ENCODE results near the gene FPR2. TPM values are rescaled to one million over a fixed set of nuclear protein-coding genes. Genes with fewer than 3 reads are reported as not detected.

FPR2 gene
- total and polyA plus RNA-seq, 2 donors (not counting 3 experiments of a cell fraction or from before 2014, with no cell fraction given) = not detected

GRCh38 chr19:51729781-51730180, 31.2 kb upstream of the FPR2 start:
- intact Hi-C loops (cut with micrococcal nuclease) = no loop called here
- H3K4me1 ChIP-seq (ENCODE audit: control insufficient read depth, extremely low read depth, insufficient read depth, low read length) = no peaks in the 10 kb centered on the region
- H3K9ac ChIP-seq (replicated peaks; ENCODE audit: extremely low read depth, insufficient read depth, low read length) = no peak overlapping the region
- no peak for DNase-seq (ENCODE audit: low read depth, low spot score)
- H3K4me2 ChIP-seq (ENCODE audit: insufficient read depth, low read length) = no peak overlapping the region
- H3K9me1 ChIP-seq (replicated peaks; ENCODE audit: control insufficient read depth, extremely low read depth, insufficient read depth, low read length) = no peaks in the 10 kb centered on the region
- no peak overlapping the region for H3K27ac ChIP-seq (ENCODE audit: insufficient read depth, low read depth, low read length)
- no peaks in the 10 kb centered on the region for H4K20me1 ChIP-seq (replicated peaks; ENCODE audit: control insufficient read depth, extremely low read depth, insufficient read depth, low read length)
- POLR2A ChIA-PET = no interaction called here
- H3K27me3 ChIP-seq (ENCODE audit: control insufficient read depth in 2 of 2, insufficient read depth in 2 of 2, low read length in 2 of 2) = no peaks in the 10 kb centered on the region
- dilution Hi-C loops (cut with MboI; ENCODE audit: extremely low pct_ligation_motif_present, low sequenced_read_pairs) = no loop called here
- H3K79me2 ChIP-seq (ENCODE audit: control insufficient read depth, insufficient read depth, low read length) = no peaks in the 10 kb centered on the region
- H3K9me3 ChIP-seq (replicated peaks; ENCODE audit: control insufficient read depth, insufficient read depth, low read length) = no peaks in the 10 kb centered on the region
- CTCF ChIA-PET = no interaction called here
- H3K36me3 ChIP-seq (ENCODE audit: control insufficient read depth in 2 of 2, extremely low read depth in 1 of 2, insufficient read depth in 2 of 2, low read length in 2 of 2) = no peaks in the 10 kb centered on the region
- TF ChIP-seq MAX (IDR thresholded peaks at IDR 0.05; ENCODE audit: insufficient read depth, insufficient read length) (no peak), POLR2AphosphoS5 (IDR thresholded peaks at IDR 0.05; ENCODE audit: insufficient read depth, low read depth, low read length) (no peak), EZH2 (IDR thresholded peaks at IDR 0.05; ENCODE audit: borderline replicate concordance, low read depth, low read length, severe bottlenecking) (no peak), POLR2A (IDR thresholded peaks at IDR 0.05; ENCODE audit: low read depth, low read length) (no peak), MYC (IDR thresholded peaks at IDR 0.05; ENCODE audit: low read depth, low read length) (no peak), JUN (IDR thresholded peaks at IDR 0.05; ENCODE audit: borderline replicate concordance, insufficient read depth, insufficient read length, low read depth) (no peak), FOS (IDR thresholded peaks at IDR 0.05; ENCODE audit: borderline replicate concordance, insufficient read depth, low read length) (no peak), GATA2 (IDR thresholded peaks at IDR 0.05; ENCODE audit: insufficient read depth, insufficient read length, low read depth, low read length) (no peak), CTCF (IDR thresholded peaks at IDR 0.05; ENCODE audit: extremely low read depth in 1 of 2, insufficient read depth in 1 of 2, low read depth in 1 of 2, low read length in 2 of 2) (no peak)
- BruUV-seq (replicated peaks) = no TSS peak
- H2AFZ ChIP-seq (ENCODE audit: low read depth, low read length) = no peak overlapping the region
- no peak overlapping the region for H3K4me3 ChIP-seq (replicated peaks in 1 of 3; ENCODE audit: insufficient read depth in 1 of 3, low read depth in 1 of 3, low read length in 3 of 3)
- no peak for FAIRE-seq

Data from endothelial cell of umbilical vein (primary cell).